ENCODE data around the gene NDOR1.
A peak's percentile ranks its signal among the peaks of the same experiment; 100 is the strongest.

Gene NDOR1

DNA sequence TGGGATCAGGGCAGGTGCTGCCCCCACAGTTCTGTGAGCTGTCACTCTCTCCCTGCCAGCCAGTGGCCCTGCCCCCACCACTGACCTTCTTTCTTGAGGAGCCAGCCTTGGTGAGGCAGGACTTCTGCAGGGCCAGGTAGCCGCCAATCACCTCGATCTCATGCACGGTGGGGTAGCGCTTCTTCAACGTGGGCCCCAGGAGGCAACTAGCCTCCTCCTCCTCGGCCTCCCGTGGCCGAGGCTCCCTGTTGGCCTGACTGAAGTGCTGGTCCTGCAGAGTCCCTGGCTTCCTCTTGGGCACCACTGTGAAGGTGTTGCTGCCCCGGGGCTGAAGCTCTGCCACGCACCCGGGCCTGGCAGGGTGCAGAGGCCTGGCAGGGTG is 6.6 kb upstream of the NDOR1 start:
- DNase-seq (ENCODE audit: low read depth, low spot score) = no peak

DNA sequence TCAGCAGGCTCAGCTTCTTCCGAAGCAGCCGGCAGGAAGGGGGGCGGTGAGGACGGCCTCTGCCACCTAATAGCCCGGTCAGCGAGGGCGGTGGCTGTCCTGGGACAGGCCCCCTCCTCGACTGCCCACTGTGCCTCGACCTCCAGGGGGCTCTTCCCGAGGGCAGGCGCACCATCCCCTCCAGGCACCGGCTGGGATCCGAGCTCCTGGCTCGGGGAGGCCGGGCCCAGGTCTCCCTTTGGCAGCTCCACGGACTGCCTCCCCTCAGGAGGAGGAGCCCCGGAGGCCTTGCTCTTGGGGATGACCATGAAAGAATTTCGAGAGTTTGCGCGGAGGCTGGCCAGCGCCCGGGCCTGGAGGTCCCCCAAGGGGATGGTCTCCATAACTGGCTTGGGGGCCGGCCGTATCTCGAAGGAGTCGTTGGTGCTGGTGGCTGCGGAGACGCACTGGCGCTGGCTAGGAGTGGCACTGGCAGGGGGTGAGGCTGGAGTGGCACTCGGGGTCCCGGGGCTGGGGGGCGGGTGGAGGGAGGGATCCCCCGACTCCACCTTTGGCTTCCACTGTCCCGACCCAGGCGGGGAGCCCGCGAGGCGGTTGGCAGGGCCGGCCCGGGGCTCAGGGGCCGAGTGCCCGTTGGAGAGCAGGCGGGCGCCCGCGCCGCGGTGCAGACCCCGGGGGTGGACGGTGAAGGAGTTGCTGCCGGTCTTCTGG is 5.9 kb upstream of the NDOR1 start:
- no peak for DNase-seq (ENCODE audit: low read depth, low spot score)

DNA sequence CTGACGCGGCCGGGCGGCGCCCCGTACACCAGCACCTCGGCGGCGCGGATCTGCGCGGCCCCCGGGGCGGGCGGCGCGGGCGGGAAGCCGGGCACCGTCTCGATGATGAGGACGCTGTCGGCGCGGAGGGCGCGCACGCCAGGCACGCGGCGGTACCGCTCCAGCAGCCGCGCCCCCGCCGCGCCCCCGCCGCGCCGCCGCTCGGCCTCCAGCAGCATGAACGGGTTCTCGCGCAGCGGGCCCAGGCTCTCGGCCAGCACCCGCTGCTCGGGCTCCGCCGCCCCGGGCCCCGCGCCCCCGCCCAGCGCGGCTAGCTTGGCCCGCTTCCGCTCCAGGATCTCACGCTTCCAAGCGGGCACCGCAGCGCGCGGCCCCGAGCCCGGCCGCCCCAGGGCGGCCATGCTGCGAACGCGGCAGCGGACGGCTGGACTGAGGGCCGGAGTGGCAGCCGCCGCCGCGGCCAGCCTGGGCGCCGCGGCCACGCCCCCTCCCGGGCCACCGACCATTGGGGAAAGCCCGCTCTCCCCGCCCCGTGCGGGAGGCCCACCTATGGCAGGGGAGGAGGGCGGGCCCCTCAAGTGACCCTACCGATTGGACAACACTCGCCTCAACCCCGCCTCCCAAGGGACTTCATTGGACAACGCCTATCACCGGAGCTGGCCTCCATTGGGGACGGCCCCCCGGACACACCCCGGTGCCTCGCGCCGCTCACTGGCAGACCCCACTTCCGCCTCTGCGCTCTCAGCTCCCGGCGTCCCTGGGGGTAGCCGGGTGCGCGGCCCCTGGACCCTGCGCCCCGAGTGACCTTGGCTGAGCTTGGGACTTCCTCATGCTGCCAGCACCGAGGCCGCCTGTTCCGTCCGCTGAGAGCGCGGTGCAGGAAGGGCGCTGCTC is 4.9 kb upstream of the NDOR1 start, which contains the start of gene TPRN:
Gene TPRN (minus strand): TSS at position 431 of the 894 bp plus-strand sequence. CDS start 30 bp downstream, at position 401.
- DNase-seq (ENCODE audit: low read depth, low spot score) = peak; percentile 93

DNA sequence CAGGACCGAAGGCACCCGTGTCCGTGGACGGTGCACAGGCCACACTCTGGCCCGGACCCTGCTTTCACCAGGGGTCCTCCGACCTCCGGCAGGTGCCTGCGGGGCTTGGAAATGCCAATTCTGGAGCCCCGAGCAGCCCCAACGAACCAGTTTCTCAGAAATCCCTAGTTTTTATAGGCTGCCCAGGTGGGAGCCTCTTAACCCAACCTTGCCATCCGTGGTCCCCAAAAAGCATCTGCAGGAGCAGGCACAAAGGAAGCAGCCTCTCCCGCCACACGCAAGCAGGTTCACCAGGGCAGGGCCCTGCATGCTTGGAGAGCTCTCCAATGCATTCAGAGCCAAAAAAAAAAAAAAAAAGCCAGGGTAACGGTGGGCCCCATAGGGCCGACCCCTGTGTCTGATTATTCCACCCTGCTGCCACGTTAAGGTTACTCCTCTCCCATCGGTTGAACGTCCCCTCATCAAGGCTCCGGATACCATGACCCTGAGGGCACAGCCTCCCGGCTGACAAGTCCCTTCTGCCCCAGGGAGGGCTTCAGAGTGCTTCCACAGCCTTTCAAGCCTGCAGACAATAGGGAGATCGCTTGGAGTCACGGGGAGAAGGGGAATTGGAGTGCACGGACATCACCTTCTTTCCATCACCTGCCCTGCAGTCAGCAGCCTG is 4.2 kb upstream of the NDOR1 start:
- no peak for DNase-seq (ENCODE audit: low read depth, low spot score)

DNA sequence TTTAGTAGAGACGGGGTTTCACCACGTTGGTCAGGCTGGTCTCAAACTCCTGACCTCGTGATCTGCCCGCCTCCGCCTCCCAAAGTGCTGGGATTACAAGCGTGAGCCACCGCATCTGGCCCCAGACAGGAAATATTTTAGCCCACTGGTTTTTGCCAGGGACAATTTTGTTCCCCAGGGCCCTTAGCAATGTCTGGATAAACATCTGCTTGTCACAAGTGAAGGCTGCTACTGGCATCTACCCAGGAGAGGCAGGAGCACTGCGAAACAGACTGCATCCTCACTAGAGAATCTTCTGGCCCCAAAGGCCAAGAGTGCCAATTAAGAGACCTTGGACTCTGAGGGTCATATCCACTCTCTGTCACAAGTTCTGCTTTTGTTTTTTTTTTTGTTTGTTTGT is 2.5 kb upstream of the NDOR1 start:
- DNase-seq (ENCODE audit: low read depth, low spot score) = no peak

DNA sequence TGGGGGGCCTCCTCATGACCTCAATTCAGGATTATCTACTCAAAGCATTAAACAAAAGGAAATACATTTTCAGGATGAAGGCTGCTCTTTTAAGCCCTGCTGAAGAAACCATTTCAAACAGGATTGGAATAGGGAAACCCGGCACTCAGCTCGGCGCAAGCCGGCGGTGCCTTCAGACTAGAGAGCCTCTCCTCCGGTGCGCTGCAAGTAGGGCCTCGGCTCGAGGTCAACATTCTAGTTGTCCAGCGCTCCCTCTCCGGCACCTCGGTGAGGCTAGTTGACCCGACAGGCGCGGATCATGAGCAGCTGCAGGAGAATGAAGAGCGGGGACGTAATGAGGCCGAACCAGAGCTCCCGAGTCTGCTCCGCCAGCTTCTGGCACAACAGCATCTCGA is 772 bp upstream of the NDOR1 start:
- no peak for DNase-seq (ENCODE audit: low read depth, low spot score)

DNA sequence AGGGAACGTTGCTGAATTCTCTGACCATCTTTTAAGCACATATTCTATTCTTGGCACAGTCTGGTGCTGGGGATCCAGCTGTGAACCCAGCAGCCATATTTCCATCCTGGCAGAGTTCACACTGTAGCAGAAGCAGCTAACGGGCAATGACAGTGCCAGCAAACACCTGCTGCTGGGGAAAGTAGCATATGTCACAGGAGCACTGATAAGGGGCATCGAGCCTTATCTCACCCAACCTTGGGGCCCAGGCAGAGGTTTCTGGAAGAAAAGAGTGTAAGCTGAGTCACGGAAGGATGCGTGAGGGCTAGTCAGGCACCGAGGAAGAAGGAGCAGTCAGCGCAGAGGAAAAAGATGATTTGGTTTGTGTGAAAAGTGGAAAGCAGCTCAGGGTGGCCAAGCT is 1.1 kb downstream of the NDOR1 start:
- DNase-seq (ENCODE audit: low read depth, low spot score) = no peak

DNA sequence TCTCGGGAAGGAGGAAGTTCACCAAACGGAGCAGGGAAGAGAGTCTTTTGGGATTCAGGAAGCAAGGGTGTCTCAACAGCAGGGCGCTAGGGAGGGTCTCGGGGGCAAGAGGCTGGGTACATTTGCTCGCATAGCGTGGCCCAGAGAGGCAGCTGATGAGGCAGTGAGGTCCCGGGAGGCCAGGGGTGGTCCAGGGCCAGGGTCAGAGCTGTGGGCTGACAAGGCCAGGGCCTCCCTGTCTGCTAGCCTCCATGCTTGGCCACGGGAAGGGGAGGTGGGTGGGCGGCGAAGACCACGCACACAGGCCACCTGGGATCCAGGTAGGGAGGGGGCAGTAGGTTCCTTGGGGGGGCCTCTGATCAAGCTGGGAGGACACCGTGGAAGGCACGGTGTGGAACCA is 6.0 kb downstream of the NDOR1 start:
- DNase-seq (ENCODE audit: low read depth, low spot score) = no peak

DNA sequence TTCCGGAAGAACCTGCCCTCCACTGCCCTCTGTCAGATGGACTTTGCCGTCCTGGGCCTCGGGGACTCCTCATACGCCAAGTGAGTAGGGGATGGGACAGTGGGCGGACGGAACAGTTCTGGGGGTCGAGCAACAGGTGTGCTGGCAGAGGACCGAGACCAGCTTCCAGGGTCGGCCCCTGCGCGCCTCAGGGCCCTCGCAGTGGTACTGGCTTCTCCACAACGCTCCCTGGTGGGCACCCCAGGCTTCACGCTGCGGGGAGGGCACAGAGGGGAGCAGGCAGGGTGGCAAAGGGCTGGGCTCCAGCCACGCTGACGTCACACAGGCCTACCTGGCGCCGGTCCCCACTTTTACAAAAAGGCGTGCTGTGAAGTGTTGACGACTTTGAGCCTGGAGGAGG is 7.0 kb downstream of the NDOR1 start:
- DNase-seq (ENCODE audit: low read depth, low spot score) = no peak

DNA sequence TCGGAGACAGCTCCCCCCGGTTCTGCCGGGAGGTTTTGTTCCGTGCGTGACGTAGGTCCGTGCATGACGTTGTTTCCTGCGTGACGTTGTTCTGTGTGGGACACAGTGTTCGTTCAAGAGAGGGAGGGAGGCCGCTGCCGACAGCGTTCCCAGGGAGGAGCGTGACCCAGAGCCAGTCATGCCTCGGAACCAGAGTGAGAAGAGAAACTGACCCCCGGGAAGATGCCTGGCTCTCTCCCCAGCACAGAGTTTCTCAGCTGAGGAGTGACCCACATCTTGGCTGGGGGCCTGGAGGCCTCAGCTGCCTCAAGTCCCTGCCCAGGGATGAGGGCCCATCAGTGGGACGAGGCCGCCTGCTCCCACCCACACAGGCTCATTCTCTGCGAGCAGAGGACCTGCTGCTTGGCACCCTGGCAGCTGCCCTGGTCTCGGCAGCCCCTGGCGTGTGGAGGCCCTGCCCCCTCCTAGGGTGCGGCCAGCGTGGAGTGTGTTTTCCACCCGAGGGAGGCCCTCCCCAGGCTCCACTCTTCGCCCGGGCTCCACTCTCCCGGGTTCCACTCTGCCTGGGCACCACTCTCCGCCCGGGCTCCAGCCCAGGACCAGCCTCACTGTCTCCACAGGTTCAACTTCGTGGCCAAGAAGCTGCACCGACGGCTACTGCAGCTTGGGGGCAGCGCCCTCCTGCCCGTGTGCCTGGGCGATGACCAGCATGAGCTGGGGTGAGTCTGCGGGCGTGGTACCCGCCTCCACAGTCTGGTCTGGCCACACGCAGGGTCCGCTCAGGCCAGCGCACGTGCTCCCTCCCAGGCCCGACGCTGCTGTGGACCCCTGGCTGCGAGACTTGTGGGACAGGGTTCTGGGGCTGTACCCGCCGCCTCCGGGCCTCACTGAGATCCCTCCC is 7.9 kb downstream of the NDOR1 start:
- DNase-seq (ENCODE audit: low read depth, low spot score) = no peak

DNA sequence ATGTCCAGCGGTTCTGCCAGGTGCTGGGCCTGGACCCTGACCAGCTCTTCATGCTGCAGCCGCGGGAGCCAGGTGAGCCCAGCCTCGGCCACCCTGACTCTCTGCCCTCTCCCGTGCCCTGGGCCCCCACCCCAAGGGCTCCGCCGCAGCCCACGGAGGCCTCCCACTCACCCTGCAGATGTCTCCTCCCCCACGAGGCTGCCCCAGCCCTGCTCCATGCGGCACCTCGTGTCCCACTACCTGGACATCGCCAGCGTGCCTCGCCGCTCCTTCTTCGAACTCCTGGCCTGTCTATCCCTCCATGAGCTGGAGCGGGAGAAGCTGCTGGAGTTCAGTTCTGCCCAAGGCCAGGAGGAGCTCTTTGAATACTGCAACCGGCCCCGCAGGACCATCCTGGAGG is 9.1 kb downstream of the NDOR1 start:
- no peak for DNase-seq (ENCODE audit: low read depth, low spot score)

DNA sequence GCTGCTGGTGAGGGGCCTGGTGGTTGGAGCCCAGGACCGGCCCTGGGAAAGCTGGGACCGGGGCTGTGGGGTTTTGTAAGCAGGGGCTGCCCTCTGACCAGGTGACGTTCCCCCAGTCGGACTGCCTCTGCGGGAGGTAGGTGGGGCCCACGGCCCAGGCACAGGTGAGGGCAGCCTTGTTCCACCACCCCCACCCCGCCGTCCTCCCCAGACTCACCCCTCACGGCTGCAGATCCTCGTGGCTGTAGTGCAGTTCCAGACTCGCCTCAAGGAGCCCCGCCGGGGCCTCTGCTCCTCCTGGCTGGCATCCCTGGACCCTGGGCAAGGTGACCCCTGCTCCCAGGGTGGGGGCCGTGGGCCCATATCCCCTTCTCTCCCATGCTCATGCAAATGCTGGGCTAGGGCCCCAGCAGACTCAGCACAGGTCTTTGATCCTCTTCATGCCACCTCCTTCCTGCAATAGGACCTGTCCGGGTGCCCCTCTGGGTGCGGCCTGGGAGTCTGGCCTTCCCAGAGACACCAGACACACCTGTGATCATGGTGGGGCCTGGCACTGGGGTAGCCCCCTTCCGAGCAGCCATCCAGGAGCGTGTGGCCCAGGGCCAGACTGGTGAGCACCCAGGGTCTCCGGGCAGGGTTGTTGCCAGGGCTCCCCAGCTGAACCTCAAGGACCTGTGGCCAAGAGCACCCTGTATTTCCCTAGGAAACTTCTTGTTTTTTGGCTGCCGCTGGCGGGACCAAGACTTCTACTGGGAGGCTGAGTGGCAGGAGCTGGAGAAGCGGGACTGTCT is 9.9 kb downstream of the NDOR1 start:
- DNase-seq (ENCODE audit: low read depth, low spot score) = no peak

DNA sequence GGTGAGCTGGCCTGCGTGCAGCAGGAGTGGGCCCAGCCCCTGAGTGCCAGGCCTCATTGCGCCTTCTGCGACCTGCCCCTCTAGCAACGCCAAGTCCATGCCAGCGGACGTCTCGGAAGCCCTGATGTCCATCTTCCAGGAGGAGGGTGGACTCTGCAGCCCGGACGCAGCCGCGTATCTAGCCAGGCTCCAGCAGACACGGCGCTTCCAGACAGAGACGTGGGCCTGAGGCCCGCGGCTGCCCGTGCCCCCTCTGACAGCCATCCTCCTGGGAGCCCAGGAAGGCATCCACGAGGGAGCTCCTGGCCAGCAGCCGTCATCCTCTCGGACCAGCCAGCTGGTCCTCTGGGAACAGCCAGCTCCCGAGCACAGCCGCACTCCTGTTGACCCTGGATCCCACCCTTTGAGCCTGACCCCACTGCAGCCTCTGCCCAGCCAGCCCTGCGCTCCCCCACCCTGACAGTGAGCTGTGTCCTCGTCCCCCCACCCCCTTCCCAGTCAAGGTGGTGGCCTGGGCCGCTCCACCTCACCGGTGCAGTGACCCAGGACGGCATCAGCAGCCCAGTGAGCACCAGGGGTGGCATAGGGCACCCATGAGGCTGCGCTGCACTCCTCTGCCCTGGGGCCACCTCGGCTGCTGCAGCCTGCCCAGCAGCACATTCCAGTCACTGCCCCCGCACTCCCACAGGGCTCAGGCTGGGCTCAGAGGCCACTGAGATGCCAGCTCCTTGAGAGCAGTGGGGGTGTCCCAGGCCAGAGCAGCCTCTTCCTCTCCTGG is 10.9 kb downstream of the NDOR1 start:
- no peak for DNase-seq (ENCODE audit: low read depth, low spot score)

DNA sequence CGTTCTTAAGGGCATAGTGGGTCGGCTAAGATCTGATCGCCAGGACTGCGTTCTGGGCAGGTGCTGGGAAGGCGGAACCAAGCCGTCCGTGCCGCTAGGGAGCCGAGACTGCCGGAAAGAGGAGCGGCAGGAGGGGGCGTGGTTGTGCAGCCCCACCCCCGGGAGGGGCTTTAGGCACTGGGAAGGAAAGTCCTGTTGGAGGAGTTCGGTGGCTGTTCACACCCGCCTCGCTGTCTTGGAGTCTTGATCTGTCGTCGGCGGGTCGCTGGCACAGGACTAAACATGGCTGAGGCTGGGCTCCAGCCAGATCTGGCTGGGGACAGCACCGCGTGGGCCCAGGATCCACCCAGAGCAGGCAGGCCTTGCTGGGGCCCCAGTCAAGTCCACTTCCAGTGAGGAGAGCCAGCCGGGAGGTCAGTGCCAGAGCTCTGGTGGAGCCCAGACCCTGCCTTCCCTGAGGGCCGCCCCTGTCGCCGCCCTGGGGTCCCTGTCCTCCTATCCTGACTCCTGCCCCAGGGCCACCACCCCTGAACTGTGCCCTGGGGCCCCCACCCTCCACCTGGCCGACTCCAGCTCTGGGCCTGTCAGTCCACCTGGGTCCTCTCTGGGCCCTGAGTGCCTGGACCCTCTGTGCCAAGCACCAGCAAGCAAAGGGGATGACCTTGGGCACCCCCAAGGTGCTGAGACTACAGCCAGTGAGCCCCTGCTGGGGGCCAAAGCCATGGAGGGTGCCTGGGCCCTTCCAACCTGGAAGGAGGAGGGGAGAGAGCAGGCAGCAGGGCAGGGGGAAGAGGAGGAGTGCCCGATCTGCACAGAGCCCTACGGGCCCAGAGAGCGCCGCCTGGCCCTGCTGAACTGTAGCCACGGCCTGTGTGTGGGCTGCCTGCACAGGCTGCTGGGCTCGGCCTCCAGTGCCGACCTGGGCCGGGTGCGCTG is 12.0 kb downstream of the NDOR1 start:
- no peak for DNase-seq (ENCODE audit: low read depth, low spot score)

DNA sequence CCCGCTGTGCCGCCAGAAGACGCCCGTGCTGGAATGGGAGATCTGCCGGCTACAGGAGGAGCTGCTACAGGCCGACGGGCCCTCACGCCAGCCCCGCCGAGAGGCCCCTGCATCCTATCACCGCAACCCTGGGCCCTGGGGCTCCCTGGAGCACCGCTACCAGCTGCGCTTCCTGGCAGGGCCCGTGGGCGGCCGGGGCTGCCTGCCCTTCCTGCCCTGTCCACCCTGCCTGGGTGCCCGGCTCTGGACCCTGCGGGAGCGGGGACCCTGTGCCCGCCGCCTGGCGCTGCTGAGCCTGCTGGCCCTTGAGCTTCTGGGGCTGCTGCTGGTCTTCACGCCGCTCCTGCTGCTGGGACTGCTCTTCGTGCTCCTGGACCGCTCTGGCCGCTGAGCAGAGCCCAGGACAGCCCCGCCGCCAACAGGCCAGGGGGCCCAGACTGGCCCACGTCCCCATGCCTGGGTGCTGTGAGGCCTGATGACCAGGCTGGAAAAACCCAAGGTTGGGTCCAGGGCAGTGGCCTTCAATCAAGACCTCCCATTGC is 12.8 kb downstream of the NDOR1 start:
- DNase-seq (ENCODE audit: low read depth, low spot score) = no peak

DNA sequence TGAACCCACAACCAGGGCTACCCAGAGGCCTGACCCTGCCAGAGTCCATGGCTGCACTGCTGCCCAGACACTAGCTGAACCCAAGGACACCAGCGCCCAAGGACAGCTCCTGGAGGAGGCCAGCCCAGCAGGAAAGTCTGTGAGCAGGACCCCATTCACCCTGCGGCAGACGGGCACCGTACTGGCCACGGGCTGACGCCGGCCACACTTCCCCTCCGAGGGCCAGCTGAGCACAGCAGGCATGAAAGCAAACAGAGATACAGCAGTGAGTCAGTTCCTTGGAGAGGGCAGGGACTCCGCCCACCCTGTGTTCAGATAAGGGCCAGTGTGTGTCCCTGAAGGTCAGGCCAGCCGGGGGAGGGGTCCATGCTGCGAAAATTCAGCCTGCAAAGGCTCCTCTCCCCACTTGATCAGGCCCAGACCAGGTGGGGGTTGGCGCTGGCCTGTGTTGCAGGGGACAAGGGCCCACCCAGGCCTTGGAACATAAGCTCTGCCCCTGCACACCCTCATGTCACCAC is 13.3 kb downstream of the NDOR1 start:
- no peak for DNase-seq (ENCODE audit: low read depth, low spot score)

DNA sequence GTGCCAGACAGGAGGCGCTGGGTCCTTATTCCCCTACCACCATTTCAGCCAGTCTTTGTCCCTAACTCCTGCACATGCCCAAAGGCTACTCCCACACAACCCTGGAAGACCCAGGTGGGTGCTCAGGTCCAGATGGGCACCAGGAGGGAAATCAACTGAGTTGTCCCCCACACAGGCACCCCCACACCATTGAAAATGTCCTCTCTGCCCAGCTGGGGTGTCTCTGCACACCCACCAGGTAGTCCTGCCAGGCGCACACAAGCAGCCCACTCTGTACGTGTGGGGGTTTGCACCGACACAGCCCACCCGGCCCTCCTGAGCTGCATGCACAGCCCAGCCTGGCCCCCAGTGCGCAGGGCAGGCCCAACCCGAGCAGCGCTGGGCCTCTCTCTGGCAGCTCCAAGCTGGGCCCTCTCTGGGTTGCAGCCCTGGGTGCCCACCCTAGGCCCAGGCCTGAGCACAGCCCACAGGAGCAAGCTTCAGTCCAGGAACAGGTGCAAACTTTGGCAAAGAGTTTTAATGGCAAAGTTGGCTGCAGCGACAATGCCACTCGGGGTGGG is 14.3 kb downstream of the NDOR1 start:
- no peak for DNase-seq (ENCODE audit: low read depth, low spot score)

All from brain pericyte (primary cell).